Smooth muscle cell (in vitro differentiated cells): ENCODE results near the gene EPHA8. TPM values are rescaled to one million over a fixed set of nuclear protein-coding genes. Genes with fewer than 3 reads are reported as not detected.

Source experiments
- DNase-seq: peaks from one replicate; lab custom pipeline; 2025; ENCODE audit not compliant: unreplicated experiment; lab: John Stamatoyannopoulos, UW
- H2AFZ ChIP-seq: fragments of 200-600 bp; sonication (generic); 2 replicates; pipeline ENCODE4 v1.6.0; 2016; ENCODE audit warnings: antibody characterized with exemption, low read depth, mild to moderate bottlenecking
- H3F3A ChIP-seq: fragments of 200-600 bp; sonication (generic); 2 replicates; pipeline ENCODE4 v1.6.0; 2017; ENCODE audit warnings: antibody characterized with exemption, low read depth
- H3K27ac ChIP-seq: fragments of 200-600 bp; sonication (generic); 2 replicates; pipeline ENCODE4 v1.5.1; 2016; ENCODE audit warnings: low read depth, mild to moderate bottlenecking
- H3K27me3 ChIP-seq: fragments of 200-600 bp; sonication (generic); 2 replicates; pipeline ENCODE4 v1.6.1; 2016; ENCODE audit warnings: low read depth, mild to moderate bottlenecking
- H3K36me3 ChIP-seq: fragments of 200-600 bp; sonication (generic); 2 replicates; pipeline ENCODE4 v1.5.1; 2016; ENCODE audit warnings: low read depth
- H3K4me1 ChIP-seq: fragments of 200-600 bp; sonication (generic); 2 replicates; pipeline ENCODE4 v1.5.1; 2016; ENCODE audit warnings: low read depth
- H3K4me2 ChIP-seq: fragments of 200-600 bp; sonication (generic); 2 replicates; pipeline ENCODE4 v1.6.0; 2016; ENCODE audit warnings: mild to moderate bottlenecking
- H3K4me3 ChIP-seq: fragments of 200-600 bp; sonication (generic); 2 replicates; pipeline ENCODE4 v1.5.1; 2016; ENCODE audit warnings: mild to moderate bottlenecking
- H3K79me2 ChIP-seq: fragments of 200-600 bp; sonication (generic); 2 replicates; pipeline ENCODE4 v1.6.0; 2016; ENCODE audit warnings: low read depth, mild to moderate bottlenecking
- H3K9ac ChIP-seq: fragments of 200-600 bp; sonication (generic); 2 replicates; pipeline ENCODE4 v1.6.0; 2016; ENCODE audit warnings: low read depth
- H3K9me3 ChIP-seq: fragments of 200-600 bp; sonication (generic); replicated peaks from 2 replicates; pipeline ENCODE4 v1.5.1; 2016; ENCODE audit warnings: low read depth
- H4K20me1 ChIP-seq: fragments of 200-600 bp; sonication (generic); 2 replicates; pipeline ENCODE4 v1.6.0; 2016; ENCODE audit warnings: low read depth
- WGBS: methylation state at CpG from one replicate; pipeline ENCODE4 v1.1.7; 2016; ENCODE audit warnings: low lambda C conversion rate; 5-methylcytosine and 5-hydroxymethylcytosine counted together
- polyA plus RNA-seq: library from polyadenylated mRNA; unstranded; fragments of >200 nt; fragmentation: Nextera tagmentation; extraction: Ambion mirVana; gene quantifications from 2 replicates; pipeline ENCODE4 v1.2.1, GENCODE V29; 2016
- total RNA-seq: library from RNA; depleted of rRNA; stranded (reverse); fragments of >200 nt; gene quantifications from 2 replicates; pipeline ENCODE4 v1.2.3, GENCODE V29; 2014
- TF ChIP-seq, protein P1 (sequence below): fragments of 200-600 bp; sonication (generic); IDR thresholded peaks from 2 replicates; pipeline ENCODE4 v1.5.1; 2017; ENCODE audit warnings: borderline replicate concordance, mild to moderate bottlenecking, antibody characterized with exemption; ENCODE audit not compliant: insufficient read depth, poor library complexity, severe bottlenecking

The EPHA8 gene
- total and polyA plus RNA-seq, 2 experiments from 2014 or later, result not detected

DNA sequence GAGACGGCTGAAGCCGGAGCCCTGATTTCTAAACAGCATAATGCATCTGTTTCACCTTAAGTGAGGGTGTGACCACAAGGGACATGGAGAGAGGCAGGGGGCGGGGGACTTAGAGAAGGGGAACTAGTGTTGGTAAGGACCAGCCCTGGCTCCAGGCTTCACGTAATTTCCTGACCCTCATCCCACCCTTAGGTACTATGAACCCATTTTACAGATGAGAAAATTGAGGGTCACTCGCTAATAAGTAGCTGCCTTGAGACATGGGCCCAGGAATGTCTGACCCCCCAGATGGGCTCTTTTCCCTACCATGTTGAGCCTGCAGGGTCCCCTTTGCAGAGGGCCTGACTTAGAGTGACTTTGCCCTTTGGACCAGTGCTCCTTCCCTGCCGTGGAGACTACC is 4.7 kb downstream of the EPHA8 start:
- TF ChIP-seq, protein P1, sequence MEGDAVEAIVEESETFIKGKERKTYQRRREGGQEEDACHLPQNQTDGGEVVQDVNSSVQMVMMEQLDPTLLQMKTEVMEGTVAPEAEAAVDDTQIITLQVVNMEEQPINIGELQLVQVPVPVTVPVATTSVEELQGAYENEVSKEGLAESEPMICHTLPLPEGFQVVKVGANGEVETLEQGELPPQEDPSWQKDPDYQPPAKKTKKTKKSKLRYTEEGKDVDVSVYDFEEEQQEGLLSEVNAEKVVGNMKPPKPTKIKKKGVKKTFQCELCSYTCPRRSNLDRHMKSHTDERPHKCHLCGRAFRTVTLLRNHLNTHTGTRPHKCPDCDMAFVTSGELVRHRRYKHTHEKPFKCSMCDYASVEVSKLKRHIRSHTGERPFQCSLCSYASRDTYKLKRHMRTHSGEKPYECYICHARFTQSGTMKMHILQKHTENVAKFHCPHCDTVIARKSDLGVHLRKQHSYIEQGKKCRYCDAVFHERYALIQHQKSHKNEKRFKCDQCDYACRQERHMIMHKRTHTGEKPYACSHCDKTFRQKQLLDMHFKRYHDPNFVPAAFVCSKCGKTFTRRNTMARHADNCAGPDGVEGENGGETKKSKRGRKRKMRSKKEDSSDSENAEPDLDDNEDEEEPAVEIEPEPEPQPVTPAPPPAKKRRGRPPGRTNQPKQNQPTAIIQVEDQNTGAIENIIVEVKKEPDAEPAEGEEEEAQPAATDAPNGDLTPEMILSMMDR, result no peak
- 86% methylated on average over 6 of the region's 6 CpGs for WGBS

DNA sequence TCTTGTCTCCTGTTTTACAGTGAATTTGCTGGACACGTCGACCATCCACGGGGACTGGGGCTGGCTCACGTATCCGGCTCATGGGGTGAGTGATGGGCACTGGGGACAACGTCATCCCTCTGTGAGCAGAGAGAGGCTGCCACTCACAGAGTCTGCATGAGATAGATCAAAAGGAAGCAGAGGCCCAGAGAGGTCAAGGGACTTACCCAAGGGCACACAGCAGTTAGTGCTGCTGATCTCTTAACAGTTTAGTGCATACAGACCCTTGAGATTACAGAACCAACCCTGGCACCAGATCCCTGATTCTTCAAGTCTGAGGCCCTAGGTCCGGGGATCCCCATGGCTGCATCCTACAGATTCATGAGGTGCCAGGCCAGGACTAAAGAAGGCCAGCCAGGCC is 6.0 kb downstream of the EPHA8 start:
- no peaks in the 10 kb centered on the region for H3K36me3 ChIP-seq
- no peak overlapping the region for H3K4me2 ChIP-seq
- no peak overlapping the region for H2AFZ ChIP-seq
- H3F3A ChIP-seq, result no peaks in the 10 kb centered on the region
- no peak overlapping the region for H3K4me3 ChIP-seq
- no peaks in the 10 kb centered on the region for H4K20me1 ChIP-seq
- no peaks in the 10 kb centered on the region for H3K4me1 ChIP-seq
- no peak overlapping the region for H3K27ac ChIP-seq
- 95% methylated on average over 7 of the region's 7 CpGs for WGBS
- no peak overlapping the region for H3K9ac ChIP-seq
- H3K79me2 ChIP-seq, result no peaks in the 10 kb centered on the region
- TF ChIP-seq, protein P1, result no peak
- peaks cover 59% of the 10 kb centered on the region for H3K27me3 ChIP-seq
- H3K9me3 ChIP-seq, result no peaks in the 10 kb centered on the region
- DNase-seq, result no peak

More for the DNA sequence above, 4.7 kb downstream of the EPHA8 start:
- Histone ChIP-seq H3K27me3 (peaks cover 64% of the 10 kb centered on the region), H3K9ac (no peak overlapping the region), H3K79me2 (no peaks in the 10 kb centered on the region), H3K4me3 (no peak overlapping the region), H3K9me3 (no peaks in the 10 kb centered on the region), H3K36me3 (no peaks in the 10 kb centered on the region), H3K4me1 (no peaks in the 10 kb centered on the region), H4K20me1 (no peaks in the 10 kb centered on the region), H3K27ac (no peak overlapping the region), H3F3A (no peaks in the 10 kb centered on the region), H3K4me2 (no peak overlapping the region), H2AFZ (no peak overlapping the region)
- DNase-seq, result no peak

DNA sequence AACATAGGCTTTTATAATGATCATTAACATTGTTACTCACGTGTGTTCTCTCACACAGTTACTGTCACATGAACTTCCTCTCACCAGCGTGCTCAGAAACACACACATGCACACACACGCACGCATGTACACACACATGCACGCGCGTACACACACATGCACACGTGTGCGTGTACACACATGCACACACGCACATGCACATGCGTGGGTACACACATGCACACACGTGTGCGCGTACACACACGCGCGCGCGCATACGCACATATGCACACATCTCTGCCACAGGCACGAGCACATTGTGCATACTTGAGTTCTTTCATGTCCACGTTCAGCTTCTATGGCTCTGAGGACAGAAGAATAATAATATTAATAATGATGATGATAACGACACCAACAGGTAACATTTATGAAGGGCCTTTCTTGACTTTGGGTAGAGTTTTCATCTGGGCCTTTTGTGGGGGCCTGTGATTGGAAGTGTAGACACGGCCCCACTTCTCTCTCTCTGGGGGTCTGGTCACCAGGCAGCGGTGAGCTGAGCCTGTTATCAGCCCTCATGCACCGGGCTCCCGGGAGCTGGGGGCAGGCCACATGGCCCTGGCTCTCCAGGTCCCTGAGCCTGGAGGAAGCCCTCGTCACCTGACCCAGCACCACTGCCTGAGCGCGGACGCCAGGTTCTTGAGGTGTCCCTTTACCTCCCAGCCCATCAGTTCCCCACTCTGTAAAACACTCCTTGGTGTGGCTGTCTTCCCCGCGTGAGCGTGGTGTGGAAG is 7.0 kb downstream of the EPHA8 start:
- Histone ChIP-seq H3K4me2 (no peak overlapping the region), H3K79me2 (no peaks in the 10 kb centered on the region), H3K4me1 (no peaks in the 10 kb centered on the region), H3K9me3 (no peaks in the 10 kb centered on the region), H3K4me3 (no peak overlapping the region), H4K20me1 (no peaks in the 10 kb centered on the region), H2AFZ (no peak overlapping the region), H3F3A (no peaks in the 10 kb centered on the region), H3K36me3 (no peaks in the 10 kb centered on the region), H3K9ac (no peak overlapping the region), H3K27ac (no peak overlapping the region), H3K27me3 (peaks cover 52% of the 10 kb centered on the region)
- TF ChIP-seq, protein P1, result no peak
- 94% methylated on average over 34 of the region's 34 CpGs for WGBS
- no peak for DNase-seq

DNA sequence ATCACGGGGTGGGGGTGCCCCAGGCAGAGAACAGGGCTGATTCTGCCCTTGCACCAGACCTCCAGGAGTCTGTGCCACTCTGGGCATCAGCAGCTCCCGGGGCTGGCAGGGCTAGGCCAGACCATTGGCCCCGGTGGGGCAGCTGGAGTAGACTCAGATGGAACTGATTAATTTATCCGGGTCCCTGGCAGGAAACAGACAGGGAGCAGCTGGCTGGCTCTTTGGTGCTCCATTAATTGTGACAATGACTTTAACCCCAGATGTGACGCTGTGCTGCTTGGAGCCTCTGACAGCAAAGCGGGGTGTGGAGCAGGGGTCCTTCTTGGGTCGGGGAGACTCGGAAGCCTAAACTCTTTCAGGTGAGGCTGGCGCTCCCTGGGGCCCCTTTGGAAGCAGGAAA is 9.5 kb downstream of the EPHA8 start:
- no peak for DNase-seq
- TF ChIP-seq, protein P1, result no peak

More for the DNA sequence above, 9.5 kb downstream of the EPHA8 start:
- WGBS, result 87% methylated on average over 9 of the region's 9 CpGs
- Histone ChIP-seq H3K4me1 (no peaks in the 10 kb centered on the region), H4K20me1 (no peaks in the 10 kb centered on the region), H3K4me3 (no peak overlapping the region), H3F3A (no peaks in the 10 kb centered on the region), H3K79me2 (no peaks in the 10 kb centered on the region), H3K27me3 (peaks cover 33% of the 10 kb centered on the region), H2AFZ (no peak overlapping the region), H3K4me2 (no peak overlapping the region), H3K36me3 (no peaks in the 10 kb centered on the region), H3K9me3 (no peaks in the 10 kb centered on the region), H3K9ac (no peak overlapping the region), H3K27ac (no peak overlapping the region)
